ENCODE data around the gene TWSG1. TPM values are rescaled to one million over a fixed set of nuclear protein-coding genes. Genes with fewer than 3 reads are reported as not detected.

The TWSG1 gene
- total and polyA plus RNA-seq, 10 of the 15 experiments (the other 5 are each of a cell fraction or from before 2014, with no cell fraction given), result 11.1 to 45.1 (median 27.7) TPM

DNA sequence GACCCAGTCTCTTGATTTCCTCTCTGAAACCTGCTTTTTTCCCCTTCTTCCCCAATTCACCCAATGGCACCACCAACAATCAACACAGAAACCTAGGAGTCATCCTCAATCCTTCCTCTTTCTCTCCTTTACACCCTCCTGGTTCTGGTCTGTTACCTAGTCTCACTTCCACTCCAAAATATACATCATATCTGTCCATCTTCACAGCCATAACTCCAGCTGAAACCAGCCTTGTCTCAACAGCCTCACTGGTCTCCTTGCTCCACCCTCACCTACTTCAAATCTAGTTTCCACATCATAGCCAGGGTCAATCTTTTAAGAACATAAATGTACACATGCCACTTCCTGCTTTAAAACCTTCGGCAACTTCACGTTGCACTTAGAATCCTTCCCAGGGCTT, 11.8 kb upstream of the TWSG1 start:
- no peak for DNase-seq (ENCODE audit: low read depth, low spot score)
- 91% methylated on average over 2 of the region's 2 CpGs for WGBS (ENCODE audit: insufficient coverage, insufficient replicate concordance, low lambda C conversion rate, missing lambda C conversion rate)
- ChIA-PET POLR2A (no interaction called here), CTCF (no interaction called here), RAD21 (ENCODE audit: unreplicated experiment) (no interaction called here), SMC1A (ENCODE audit: uncharacterized antibody, unreplicated experiment) (interaction anchor here (0.8 to 1.2 kb wide), 2 partner anchors 8 to 16 kb away, joined by 3 read pairs; no protein-coding TSS in a partner anchor)
- no TSS peak for BruUV-seq (replicated peaks)
- no peak for ATAC-seq
- Histone ChIP-seq H3K4me1 (ENCODE audit: control insufficient read depth, insufficient read depth, low read length) (no peaks in the 10 kb centered on the region), H3K79me2 (ENCODE audit: control insufficient read depth, insufficient read depth, low read length) (no peaks in the 10 kb centered on the region), H3K4me2 (ENCODE audit: control insufficient read depth, insufficient read depth) (no peak overlapping the region), H3K27ac (ENCODE audit: control insufficient read depth, insufficient read depth) (no peak overlapping the region), H3K9ac (ENCODE audit: control insufficient read depth, insufficient read depth, low read length) (no peak overlapping the region), H4K20me1 (ENCODE audit: control insufficient read depth, insufficient read depth) (no peaks in the 10 kb centered on the region), H3K27me3 (replicated peaks in 1 of 2; ENCODE audit: control insufficient read depth in 2 of 2, insufficient read depth in 2 of 2, low read length in 1 of 2) (no peaks in the 10 kb centered on the region), H3K9me3 (replicated peaks; ENCODE audit: control insufficient read depth, insufficient read depth, low read length) (no peaks in the 10 kb centered on the region; the same call in 2 of the 3 replicates), H2AFZ (ENCODE audit: control insufficient read depth, low read depth, low read length) (no peak overlapping the region), H3K4me3 (no peak overlapping the region), H3K36me3 (ENCODE audit: control insufficient read depth in 2 of 2, insufficient read depth in 2 of 2, low read length in 1 of 2) (no peaks in the 10 kb centered on the region)
- intact Hi-C loops (cut with micrococcal nuclease; ENCODE audit: unreplicated experiment), result no loop called here
- FAIRE-seq, result no peak
- in situ Hi-C loops (cut with MboI), result no loop called here
- TF ChIP-seq MXI1 (IDR thresholded peaks at IDR 0.05; ENCODE audit: low read depth, low read length) (no peak), CREB1 (IDR thresholded peaks at IDR 0.05; ENCODE audit: low read depth) (no peak), ZNF217 (IDR thresholded peaks at IDR 0.05) (no peak), RELB (IDR thresholded peaks at IDR 0.05; ENCODE audit: low read depth) (no peak), ETV6 (conservative IDR thresholded peaks at IDR 0.05 in 1 of 2, IDR thresholded peaks at IDR 0.05 in 1 of 2; ENCODE audit: borderline replicate concordance in 1 of 2, low read depth in 1 of 2) (no peak), SUZ12 (IDR thresholded peaks at IDR 0.05; ENCODE audit: unreplicated experiment) (no peak), RUNX3 (IDR thresholded peaks at IDR 0.05; ENCODE audit: low read length) (no peak), JUND (IDR thresholded peaks at IDR 0.05; ENCODE audit: low read depth, low read length) (no peak), SMC3 (IDR thresholded peaks at IDR 0.05; ENCODE audit: borderline replicate concordance, low read length) (no peak), RAD21 (IDR thresholded peaks at IDR 0.05; ENCODE audit: insufficient read depth, low read depth, low read length) (no peak), ATF2 (IDR thresholded peaks at IDR 0.05; ENCODE audit: low read length) (no peak), CEBPB (IDR thresholded peaks at IDR 0.05; ENCODE audit: borderline replicate concordance in 1 of 2, low read depth in 2 of 2, low read length in 2 of 2) (no peak), SRF (IDR thresholded peaks at IDR 0.05; ENCODE audit: low read depth in 2 of 2, low read length in 2 of 2) (no peak)
- TF ChIP-seq, protein P1, sequence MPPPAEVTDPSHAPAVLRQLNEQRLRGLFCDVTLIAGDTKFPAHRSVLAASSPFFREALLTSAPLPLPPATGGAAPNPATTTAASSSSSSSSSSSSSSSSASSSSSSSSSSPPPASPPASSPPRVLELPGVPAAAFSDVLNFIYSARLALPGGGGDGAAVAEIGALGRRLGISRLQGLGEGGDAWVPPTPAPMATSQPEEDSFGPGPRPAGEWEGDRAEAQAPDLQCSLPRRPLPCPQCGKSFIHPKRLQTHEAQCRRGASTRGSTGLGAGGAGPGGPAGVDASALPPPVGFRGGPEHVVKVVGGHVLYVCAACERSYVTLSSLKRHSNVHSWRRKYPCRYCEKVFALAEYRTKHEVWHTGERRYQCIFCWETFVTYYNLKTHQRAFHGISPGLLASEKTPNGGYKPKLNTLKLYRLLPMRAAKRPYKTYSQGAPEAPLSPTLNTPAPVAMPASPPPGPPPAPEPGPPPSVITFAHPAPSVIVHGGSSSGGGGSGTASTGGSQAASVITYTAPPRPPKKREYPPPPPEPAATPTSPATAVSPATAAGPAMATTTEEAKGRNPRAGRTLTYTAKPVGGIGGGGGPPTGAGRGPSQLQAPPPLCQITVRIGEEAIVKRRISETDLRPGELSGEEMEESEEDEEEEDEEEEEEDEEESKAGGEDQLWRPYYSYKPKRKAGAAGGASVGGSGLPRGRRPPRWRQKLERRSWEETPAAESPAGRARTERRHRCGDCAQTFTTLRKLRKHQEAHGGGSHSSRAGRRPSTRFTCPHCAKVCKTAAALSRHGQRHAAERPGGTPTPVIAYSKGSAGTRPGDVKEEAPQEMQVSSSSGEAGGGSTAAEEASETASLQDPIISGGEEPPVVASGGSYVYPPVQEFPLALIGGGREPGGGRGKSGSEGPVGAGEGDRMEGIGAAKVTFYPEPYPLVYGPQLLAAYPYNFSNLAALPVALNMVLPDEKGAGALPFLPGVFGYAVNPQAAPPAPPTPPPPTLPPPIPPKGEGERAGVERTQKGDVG (CRISPR knock-in tag; IDR thresholded peaks at IDR 0.05), result no peak
- TF ChIP-seq, protein P2, sequence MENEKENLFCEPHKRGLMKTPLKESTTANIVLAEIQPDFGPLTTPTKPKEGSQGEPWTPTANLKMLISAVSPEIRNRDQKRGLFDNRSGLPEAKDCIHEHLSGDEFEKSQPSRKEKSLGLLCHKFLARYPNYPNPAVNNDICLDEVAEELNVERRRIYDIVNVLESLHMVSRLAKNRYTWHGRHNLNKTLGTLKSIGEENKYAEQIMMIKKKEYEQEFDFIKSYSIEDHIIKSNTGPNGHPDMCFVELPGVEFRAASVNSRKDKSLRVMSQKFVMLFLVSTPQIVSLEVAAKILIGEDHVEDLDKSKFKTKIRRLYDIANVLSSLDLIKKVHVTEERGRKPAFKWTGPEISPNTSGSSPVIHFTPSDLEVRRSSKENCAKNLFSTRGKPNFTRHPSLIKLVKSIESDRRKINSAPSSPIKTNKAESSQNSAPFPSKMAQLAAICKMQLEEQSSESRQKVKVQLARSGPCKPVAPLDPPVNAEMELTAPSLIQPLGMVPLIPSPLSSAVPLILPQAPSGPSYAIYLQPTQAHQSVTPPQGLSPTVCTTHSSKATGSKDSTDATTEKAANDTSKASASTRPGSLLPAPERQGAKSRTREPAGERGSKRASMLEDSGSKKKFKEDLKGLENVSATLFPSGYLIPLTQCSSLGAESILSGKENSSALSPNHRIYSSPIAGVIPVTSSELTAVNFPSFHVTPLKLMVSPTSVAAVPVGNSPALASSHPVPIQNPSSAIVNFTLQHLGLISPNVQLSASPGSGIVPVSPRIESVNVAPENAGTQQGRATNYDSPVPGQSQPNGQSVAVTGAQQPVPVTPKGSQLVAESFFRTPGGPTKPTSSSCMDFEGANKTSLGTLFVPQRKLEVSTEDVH (IDR thresholded peaks at IDR 0.05; ENCODE audit: low read depth, partially characterized antibody), result no peak
